Body of pancreas (tissue), 4 donors: ENCODE results near the gene RAPGEF4. TPM values are rescaled to one million over a fixed set of nuclear protein-coding genes. Genes with fewer than 3 reads are reported as not detected.

Experiments used
- ATAC-seq: fragments of 150-250 bp; one replicate; pipeline ENCODE4 v1.9.1; 2016
- DNase-seq, 4 donors: peaks; one replicate each; pipeline ENCODE4 v3.0.0-alpha.2; 2019
- H3K27ac ChIP-seq, 4 donors: fragments of 200-600 bp; sonication (generic); 1 replicate in 3 of 4; 2 replicates in 1 of 4; pipeline versions ENCODE4 v1.5.1 to v1.6.1; 2016 to 2019; ENCODE audit warnings: mild to moderate bottlenecking in 1 of 4, mixed read lengths in 1 of 4, moderate library complexity in 1 of 4
- H3K27me3 ChIP-seq, 2 donors: fragments of 200-600 bp; sonication (generic); one replicate each; pipeline ENCODE4 v1.6.0; 2016; ENCODE audit warnings: mild to moderate bottlenecking in 1 of 2
- H3K36me3 ChIP-seq, 2 donors: fragments of 200-600 bp; sonication (generic); replicated peaks in 1 of 2; 2 replicates each; pipeline ENCODE4 v1.5.1; 2016; ENCODE audit warnings: low read depth in 2 of 2; ENCODE audit not compliant: insufficient read depth in 1 of 2
- H3K4me1 ChIP-seq: fragments of 200-600 bp; sonication (generic); one replicate; pipeline ENCODE4 v1.6.0; 2016
- H3K4me3 ChIP-seq, 2 donors: fragments of 200-600 bp; sonication (generic); 1 replicate in 1 of 2; 2 replicates in 1 of 2; pipeline ENCODE4 v1.5.1; 2016 to 2019
- H3K9me3 ChIP-seq, 3 donors: fragments of 200-600 bp; sonication (generic); 1 replicate in 2 of 3; 2 replicates in 1 of 3; pipeline ENCODE4 v1.5.1; 2016
- CTCF ChIP-seq, 7 experiments: fragments of 450-650 bp in 4 of 7; fragments of 200-600 bp in 3 of 7; sonication (generic) in 3 of 7; IDR thresholded peaks; one replicate each; pipeline ENCODE4 v1.5.1; 2016 to 2019; ENCODE audit warnings: antibody characterized with exemption in 7 of 7
- POLR2A ChIP-seq, 3 donors: fragments of 450-650 bp; IDR thresholded peaks; one replicate each; pipeline ENCODE4 v1.6.1; 2016; ENCODE audit warnings: antibody characterized with exemption in 3 of 3, mild to moderate bottlenecking in 2 of 3
- WGBS, 2 donors: methylation state at CpG; one replicate each; pipeline ENCODE4 v1.1.5; 2017; 5-methylcytosine and 5-hydroxymethylcytosine counted together
- intact Hi-C: fragments of 100-400 bp; cut with DNase I; formaldehyde crosslinking; loops from one replicate; pipeline ENCODE4 v1.15.1; 2023
- total RNA-seq, 2 donors: library from RNA; depleted of rRNA; stranded (reverse); fragments of >200 nt; gene quantifications; one replicate each; pipeline ENCODE4 v1.1.0, GENCODE V29; 2016

Gene RAPGEF4
- total RNA-seq, 2 donors from 2014 or later, result 4.7 to 22.4 TPM

- intact Hi-C loops, result no loop called here
- H3K36me3 ChIP-seq, result no peaks in the 10 kb centered on the region
- H3K4me3 ChIP-seq, result no peak overlapping the region
- no peaks in the 10 kb centered on the region for H3K4me1 ChIP-seq
- H3K27ac ChIP-seq, result no peak overlapping the region
- TF ChIP-seq POLR2A (IDR thresholded peaks at IDR 0.05) (no peak), CTCF (IDR thresholded peaks at IDR 0.05) (no peak)
- H3K27me3 ChIP-seq, result no peaks in the 10 kb centered on the region
- ATAC-seq, result no peak
- 65 to 71% methylated on average over 7 of the region's 7 CpGs for WGBS, 2 donors
- no peak for DNase-seq
- no peaks in the 10 kb centered on the region for H3K9me3 ChIP-seq
These were observed 76.6 kb downstream of the RAPGEF4 start for GRCh38 chr2:172812158-172812744.

- Histone ChIP-seq H3K36me3 (no peaks in the 10 kb centered on the region), H3K27me3 (no peaks in the 10 kb centered on the region), H3K27ac (no peak overlapping the region), H3K4me1 (no peaks in the 10 kb centered on the region), H3K4me3 (no peak overlapping the region), H3K9me3 (no peaks in the 10 kb centered on the region)
- ATAC-seq, result peak; percentile 66
- TF ChIP-seq POLR2A (IDR thresholded peaks at IDR 0.05) (no peak), CTCF (IDR thresholded peaks at IDR 0.05) (peak; percentile 19 to 75 (median 58))
- 27 to 28% methylated on average over 4 of the region's 4 CpGs for WGBS, 2 donors
- DNase-seq, result peak in 3 of 4 donors; percentile 26 to 45 (median 30)
- intact Hi-C loops, result no loop called here
These were observed 77.8 kb downstream of the RAPGEF4 start for GRCh38 chr2:172813314-172813888.

GRCh38 chr2:172817411-172817810 is 81.8 kb downstream of the RAPGEF4 start:
- no peaks in the 10 kb centered on the region for H3K4me1 ChIP-seq
- no peak for DNase-seq
- H3K9me3 ChIP-seq, result no peaks in the 10 kb centered on the region
- no peak for ATAC-seq
- intact Hi-C loops, result no loop called here
- no peaks in the 10 kb centered on the region for H3K27me3 ChIP-seq
- H3K4me3 ChIP-seq, result no peak overlapping the region
- TF ChIP-seq CTCF (IDR thresholded peaks at IDR 0.05) (no peak), POLR2A (IDR thresholded peaks at IDR 0.05) (no peak)
- no peaks in the 10 kb centered on the region for H3K36me3 ChIP-seq
- WGBS, 2 donors, result 28 to 42% methylated on average over 1 of the region's 1 CpG
- H3K27ac ChIP-seq, result no peak overlapping the region

GRCh38 chr2:172819943-172820342 is 84.3 kb downstream of the RAPGEF4 start:
- H3K4me1 ChIP-seq, result no peaks in the 10 kb centered on the region
- H3K4me3 ChIP-seq, result no peak overlapping the region
- intact Hi-C loops, result no loop called here
- no peaks in the 10 kb centered on the region for H3K36me3 ChIP-seq
- no peak overlapping the region for H3K27ac ChIP-seq
- TF ChIP-seq CTCF (IDR thresholded peaks at IDR 0.05) (no peak), POLR2A (IDR thresholded peaks at IDR 0.05) (no peak)
- DNase-seq (no peak), ATAC-seq (no peak)
- H3K9me3 ChIP-seq, result no peaks in the 10 kb centered on the region
- no peaks in the 10 kb centered on the region for H3K27me3 ChIP-seq
